NCI-H226 (cell line): ENCODE results near the gene CDHR2.

Experiments used
- DNase-seq: peaks from one replicate; pipeline ENCODE4 v3.0.0-alpha.2; 2015

CDHR2 gene

DNA sequence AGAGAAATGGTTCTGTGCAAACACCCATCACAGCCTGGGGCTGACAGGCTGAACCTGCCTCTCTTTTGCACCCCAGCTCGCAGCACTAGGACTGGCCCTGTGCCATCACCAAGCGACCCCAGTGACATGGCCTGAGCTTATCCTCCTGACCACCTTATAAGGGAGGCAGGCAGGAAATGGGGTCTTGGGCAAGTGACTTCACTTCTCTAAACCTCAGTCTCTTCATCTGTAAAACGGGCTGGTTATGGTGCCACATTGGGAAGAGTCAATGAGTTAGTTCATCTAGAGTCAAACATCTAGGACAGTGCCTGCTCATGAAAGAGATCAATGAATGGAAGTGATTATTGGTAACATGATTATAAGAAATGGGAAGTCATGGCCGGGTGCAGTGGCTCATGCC is 75.0 kb downstream of the CDHR2 start:
- DNase-seq, result no peak

DNA sequence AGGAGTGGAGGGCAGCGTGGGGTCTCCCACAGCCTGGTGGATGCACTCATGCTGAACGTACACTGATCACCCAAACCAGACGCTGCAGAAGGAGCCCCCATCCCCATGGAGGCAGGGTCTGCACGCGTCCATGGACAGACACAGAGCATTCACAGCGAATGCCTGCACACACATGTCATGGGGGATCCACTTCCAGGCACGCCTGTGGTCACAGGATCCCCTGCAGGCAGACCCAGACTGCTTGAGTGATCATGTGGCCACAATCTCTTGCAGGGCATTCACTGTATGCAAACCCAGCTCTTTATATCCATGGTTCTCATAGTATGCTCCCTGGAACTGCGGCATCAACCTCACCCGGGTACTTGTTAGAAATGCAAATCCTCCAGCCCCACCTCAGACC is 75.8 kb downstream of the CDHR2 start:
- DNase-seq, result no peak

DNA sequence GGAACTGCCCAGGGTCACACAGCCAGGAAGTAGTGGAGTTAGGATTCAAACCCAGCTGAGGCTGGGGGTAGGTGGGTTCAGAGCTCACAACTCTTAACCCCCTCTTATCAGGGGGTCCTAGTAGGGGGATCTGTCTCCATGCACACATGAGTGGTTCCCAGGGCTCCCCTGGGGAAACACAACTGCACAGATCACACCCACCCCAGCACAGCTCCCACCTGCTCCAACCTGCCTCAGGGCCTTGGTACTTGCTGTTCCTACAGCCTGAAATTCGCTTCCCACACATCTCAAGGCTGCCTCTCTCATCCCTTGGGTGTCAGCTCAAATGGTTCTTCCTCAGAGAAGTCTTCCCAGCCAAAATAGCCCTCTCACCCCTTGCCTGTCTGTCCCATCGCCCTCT is 76.4 kb downstream of the CDHR2 start:
- DNase-seq, result no peak

DNA sequence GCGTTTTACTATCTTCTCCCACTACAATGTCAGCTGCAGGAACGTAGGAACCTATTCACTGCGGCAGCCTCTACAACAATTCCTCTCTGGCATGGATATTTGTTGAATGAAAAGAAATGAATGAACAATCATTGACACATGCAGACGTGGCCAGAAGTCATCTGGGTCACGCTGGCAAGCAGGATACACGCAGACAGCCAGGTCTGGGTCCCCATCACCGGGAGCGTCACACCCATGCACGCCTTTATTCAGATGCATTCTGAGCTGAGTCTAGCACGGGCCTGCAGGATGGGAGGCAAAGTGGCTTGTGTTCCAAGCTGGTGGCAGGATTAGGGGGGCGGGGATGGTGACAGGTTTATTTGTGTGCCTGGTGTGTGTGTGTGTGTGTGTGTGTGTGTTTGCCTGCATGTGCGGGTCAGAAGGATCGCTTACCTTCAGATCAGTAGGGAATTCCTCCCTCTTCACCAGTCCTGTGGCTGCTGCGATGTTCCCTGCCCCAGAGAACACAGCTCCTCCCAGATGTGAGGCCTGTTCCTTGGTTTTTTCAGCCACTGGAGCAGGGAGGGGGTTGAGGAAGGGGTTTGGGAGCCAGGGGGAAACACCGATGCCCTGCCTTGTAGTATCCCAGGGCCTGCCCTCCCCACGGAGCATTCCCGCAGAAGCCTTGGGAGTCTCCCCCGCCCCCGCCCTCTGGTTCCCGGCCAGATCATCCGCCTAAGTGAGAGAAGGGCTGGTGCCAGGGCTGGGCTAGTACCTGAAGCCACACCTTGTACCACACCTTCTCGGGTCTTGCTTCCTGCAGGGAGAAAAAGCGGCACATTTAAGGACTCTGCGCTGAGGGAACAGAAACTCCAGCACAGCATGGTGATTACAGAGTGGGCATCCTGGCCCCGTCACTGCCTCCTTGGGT is 77.1 kb downstream of the CDHR2 start:
- no peak for DNase-seq

DNA sequence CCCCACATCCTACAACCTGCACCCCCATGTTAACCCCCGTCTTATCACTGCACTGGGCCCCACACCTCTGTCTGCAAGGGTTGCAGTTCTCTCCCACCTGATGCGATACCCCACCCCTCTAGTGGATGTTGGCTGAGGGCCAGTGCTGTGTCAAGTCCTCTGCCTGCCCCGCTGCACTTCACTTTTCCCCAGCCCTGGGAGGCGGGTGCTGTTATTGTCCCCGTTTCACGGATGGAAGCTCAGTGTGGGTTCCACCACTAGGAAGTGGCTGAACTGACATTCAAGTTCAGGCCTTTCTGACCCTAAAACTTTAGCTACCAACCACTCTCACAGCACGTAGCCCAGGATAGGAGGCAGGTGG is 77.7 kb downstream of the CDHR2 start:
- DNase-seq, result no peak

DNA sequence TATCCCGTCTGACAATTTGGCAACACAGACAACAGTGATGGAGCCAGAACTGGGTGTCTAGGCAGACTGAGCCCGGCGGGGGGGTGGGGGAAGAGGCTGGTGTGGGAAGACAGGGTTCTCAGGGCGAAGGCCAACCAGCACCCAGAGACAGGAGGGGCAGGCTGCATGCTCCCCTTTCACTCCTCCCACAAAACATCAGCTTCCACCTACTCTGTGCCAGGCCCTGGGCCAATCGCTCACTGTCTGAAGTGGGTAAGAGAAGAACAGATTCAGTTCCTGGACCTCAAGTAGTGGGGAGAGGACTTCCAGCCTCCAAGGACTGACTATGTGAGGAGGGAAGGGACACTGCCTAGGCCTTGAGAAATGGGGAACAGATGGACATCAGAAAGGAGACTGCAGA is 78.4 kb downstream of the CDHR2 start:
- DNase-seq, result no peak

DNA sequence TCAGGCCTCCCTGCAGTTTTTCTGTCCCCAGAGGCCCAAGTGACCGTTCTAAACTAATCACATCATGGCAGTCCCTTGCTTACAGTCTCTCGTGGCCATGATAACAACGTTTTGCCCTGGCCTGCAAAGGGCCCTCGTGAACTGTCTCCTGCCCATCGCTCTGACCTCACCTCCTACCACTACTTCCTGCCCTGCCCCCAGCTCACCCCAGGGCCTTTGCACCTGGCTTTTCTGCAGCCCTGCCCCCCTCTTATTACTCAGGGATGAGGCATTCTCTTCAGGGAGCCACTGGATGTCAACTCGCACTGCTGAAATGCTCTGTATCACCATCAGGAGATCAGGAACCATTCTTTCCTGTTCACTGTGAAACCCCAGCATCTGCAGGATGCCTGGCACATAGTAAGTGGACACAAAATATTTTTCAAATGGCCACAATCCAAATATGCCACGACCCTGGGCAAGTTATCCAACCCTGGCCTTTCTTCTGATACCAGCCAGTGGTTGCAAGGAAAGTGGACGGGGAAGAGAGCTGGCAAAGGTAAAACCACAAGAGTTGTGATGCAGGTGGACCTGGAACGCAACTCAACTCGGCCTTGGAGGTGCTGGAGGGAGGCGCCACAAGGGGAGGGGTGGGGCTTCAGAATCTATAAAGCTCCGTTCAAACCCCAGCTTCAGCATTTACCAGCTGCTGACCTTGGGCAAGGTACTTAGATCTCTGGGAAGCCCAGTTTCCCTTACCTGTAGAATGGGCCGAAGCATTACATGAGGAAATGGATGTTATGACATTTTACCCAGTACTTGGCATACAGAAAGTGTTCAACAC is 79.5 kb downstream of the CDHR2 start:
- no peak for DNase-seq

DNA sequence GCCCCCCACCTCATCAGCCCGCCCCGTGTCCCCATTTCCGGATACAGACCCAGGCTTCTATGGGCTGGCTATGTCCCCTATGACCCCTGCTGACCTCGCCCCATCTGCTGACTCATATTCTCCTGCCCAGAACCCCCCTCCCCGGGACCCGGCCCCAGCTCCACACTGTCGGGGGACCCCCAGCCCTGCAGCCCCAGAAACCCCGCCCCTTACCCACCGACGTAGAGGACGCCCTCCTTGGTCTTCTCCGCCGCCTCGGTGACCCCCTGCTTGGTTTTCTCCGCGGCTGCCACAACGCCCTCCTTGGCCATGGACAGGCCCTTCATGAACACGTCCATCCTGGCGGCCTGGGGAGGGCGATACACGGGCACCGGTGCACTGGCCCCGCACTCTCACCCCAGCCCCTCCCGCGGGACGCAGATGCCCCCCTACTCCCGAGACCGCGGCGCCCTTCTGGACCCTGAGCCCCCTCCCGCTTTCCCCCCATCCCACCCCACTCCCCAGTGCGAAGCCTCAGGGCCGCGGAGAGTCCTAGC is 80.2 kb downstream of the CDHR2 start:
- DNase-seq, result no peak

DNA sequence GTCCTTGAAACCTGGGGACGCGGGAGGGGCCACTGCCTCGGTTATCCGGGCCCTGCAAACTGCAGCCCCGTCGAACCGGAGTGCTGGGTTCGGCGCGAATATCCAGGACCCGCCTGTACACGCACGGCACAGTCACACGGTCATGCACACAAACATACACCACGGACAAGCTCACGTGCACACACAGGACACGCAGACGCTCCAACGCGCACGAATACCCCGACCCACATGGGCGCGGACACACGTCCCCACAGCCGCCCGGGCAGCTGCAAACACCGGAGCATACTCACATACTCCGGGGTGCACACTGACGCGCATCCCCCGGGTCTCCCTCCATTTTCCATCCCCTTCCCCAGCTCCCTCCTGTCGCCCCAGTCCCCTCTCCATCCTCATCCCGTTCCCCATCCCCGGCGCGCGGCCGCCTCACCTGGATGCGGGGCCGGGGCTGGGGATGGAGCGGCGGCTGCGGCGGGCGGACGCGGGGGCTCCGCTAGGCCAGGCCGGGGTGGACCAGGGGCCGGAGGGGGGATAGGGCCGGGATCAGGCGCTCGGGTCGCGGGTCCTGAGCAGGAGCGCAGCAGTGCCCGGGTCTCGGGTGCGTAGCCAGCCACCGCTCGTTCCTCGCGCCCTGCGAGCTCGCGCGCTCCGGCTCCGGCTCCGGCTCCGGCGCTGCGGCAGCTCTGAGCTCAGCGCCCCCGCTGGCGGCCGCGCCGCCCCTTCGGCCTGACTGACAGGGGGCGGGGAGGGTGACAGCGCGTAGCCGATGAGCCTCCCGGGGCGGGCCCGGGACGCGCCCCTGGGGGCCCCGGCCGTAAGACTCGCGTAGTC is 80.9 kb downstream of the CDHR2 start, which contains the start of the genes EIF4E1B and SNCB:
Gene EIF4E1B, plus strand, starts transcription at position 823 of the 828 bp plus-strand sequence. CDS start 12,113 bp downstream, outside the sequence.
Gene SNCB, minus strand, starts transcription at position 682 of the 828 bp plus-strand sequence. CDS start 880 bp downstream, outside the sequence.
- DNase-seq, result no peak

DNA sequence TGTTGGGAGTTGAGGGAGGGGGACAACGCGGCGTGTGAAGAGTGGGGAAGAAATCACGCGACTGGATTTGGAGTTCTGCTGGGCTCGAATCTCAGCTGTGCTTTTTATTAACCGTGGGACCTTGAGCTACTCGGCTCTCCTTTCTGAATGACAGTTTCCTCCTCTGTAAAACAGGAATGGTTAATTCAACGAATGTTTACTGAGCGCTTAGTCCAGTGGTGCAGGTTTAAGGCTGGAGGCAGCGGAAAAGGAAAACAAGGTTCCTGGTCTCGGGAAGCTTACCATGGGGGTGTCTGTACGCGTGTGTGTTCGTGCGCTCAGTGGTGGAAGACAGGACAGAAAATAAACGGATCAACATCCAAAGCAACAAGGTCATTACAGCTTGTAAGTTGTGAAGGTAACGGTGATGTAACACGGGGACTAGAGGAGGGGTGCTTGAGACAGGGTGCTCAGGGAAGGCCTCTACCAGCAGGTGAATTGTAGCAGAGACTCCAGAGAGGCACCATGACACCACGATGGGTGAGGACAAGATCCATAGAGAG is 81.6 kb downstream of the CDHR2 start:
- no peak for DNase-seq

DNA sequence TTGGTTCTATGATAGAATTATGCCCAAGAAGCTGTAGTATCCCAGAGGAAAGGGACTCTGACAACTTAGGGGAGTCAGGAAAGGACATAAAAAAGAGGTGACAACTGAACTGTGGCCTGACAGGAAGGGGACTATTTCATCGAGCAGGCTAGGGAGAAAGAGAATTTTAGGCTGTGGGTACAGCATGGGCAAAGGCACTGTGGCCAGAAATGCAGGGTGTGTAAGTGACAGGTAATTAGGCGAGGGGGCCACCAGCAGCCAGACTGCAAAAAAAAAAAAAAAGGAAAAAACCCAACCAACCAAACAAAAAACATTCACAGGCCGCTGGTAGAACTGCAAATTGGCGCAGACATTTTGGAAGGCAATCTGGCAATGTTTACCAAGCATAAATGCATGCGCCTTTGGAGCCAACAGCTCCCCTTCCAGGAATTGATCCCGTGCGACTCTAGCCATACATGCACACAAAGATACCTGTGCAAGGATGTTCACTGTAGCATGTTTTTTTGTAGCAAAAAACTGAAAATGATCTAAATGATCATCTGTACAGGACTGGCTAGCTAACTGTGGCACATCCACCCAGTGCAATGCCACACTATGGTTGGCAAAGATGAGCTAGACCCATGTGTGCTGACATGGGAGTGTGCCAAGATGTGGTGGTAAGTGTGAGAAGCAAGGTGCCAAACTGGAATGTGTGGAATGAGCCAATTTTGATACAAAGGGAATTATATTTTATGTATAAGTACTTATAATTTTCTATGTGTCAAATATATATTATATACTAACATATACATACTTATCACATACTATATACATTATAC is 82.5 kb downstream of the CDHR2 start:
- no peak for DNase-seq

DNA sequence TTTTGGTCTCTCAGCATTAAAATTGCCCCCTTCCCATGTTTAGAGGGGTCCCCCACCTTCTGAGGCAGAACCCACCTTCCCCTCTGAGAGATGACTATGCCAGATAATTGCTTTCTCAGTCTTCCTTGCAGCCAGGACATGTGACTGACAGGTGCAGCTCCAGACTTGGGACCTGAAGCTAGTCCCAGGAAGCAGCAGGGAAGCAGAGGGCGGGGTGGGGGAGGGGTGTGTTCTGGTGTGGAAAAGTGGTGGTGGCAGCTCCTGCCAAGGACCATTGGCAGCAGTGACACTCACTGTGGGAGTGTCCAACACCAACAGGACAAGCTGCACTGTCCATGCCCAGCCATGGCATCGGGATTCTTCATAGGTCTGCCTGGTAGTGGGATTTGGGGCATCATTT is 83.6 kb downstream of the CDHR2 start:
- no peak for DNase-seq

DNA sequence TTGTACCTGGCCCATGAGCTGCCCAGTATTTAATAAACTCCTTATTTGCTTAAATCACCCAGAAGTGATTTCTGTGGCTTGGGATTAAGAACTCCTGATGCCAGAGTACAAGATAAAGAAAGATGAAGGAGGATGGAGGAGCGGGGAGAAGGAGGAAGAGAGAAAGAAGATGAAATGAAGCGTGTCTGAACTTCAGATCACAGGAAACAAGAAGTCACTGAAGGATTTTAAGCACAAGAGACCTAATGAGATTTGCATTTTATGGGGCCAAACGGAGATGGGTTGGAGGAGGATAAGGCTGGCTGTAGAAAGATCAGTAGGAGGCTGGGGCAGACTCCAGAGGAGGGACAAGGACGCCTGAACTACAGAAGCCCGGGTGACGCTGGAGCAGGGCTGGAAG is 84.5 kb downstream of the CDHR2 start:
- no peak for DNase-seq

DNA sequence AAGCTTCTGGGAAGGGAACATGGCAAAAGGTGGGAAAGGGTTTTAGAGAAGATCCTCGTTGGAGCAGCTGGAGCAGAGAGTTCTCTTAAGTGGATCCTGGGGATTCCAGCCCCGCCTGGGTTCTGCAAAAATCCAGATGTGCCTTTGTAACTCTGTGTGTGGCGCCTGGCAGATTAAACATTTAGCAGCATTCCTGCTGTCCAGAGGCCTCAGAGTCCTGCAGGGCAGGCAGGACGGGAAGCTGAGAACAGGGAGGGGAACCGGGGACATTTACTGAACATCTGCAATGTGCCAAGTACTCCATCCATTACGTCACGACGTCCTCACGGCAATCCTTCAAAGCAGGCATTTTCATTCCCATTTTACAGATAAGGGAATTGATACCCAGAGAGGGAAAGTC is 87.3 kb downstream of the CDHR2 start:
- no peak for DNase-seq

DNA sequence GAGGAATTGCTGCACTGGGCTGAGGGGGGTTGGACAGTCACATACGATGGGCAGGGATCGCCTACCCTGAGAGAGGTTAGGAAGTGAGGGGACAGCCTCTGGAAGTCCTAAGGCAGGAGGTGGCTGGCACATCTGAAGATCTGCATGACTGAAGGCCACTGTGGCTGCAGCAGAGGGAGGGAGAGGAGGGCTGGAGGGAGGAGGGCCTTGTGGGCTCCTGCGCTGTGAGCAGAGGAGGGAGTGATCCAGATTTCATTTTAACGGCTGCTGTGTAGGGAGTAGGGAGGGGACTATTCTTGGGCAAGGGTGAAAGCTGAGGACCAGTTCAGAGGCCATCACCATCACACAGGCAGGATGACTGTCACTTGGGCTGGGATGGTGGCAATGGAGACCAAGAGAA is 88.4 kb downstream of the CDHR2 start:
- DNase-seq, result no peak

DNA sequence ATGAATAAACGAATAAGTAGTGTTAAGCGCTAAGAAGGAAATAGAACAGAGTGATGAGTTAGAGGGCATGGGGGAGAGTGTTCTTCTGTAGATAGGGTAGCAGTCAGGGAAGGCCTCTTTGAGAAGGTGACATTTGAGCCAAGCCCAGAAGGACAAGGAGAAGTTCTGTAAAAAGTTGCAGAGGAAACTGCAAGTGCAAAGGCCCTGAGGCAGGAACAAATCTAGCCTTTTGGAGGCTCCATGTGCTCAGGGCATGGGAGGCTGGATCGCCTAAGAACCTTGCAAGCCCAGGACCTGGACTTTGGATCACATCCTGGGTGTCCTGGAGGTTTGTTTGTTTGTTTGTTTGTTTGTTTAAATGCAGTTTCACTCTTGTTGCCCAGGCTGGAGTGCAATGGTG is 89.3 kb downstream of the CDHR2 start:
- no peak for DNase-seq

DNA sequence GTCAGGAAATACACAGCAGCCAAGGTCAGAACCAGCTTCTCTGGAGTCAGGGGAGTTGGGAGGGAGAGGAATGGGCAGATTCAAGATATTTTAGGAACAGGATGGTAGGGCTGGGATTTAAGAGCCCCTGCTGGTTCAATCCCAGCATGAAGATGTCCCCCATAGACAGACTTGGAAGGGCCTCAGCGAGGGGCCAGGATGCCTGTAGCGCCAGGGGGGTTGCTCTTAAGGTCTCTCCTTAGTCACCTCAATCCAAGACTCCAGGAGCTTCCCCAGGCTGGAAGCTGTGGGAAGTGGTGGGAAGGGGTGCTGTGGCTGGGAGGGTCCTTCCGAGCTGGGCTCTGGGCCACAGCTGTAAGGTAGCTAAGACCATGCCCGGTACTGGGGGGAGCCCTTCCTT is 90.1 kb downstream of the CDHR2 start:
- no peak for DNase-seq

DNA sequence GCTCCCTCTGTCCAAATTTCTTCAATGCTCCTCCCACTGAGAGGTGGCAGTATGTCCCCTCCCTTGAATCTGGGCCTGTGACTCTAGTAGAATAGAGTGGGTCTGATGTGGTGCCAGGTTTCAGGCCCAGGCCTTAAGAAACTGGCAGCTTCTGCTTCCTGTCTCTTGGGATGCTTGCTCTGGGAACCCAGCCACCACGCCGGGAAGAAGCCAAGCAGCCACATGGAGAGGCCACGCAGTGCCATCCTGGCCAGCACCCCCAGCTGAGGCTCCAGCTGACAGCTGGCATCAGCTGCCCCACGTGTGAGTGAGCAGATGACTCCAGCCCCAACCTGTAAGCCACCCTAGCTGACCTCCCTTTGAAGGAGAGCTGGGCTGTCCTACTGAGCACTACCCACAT is 90.8 kb downstream of the CDHR2 start:
- no peak for DNase-seq

DNA sequence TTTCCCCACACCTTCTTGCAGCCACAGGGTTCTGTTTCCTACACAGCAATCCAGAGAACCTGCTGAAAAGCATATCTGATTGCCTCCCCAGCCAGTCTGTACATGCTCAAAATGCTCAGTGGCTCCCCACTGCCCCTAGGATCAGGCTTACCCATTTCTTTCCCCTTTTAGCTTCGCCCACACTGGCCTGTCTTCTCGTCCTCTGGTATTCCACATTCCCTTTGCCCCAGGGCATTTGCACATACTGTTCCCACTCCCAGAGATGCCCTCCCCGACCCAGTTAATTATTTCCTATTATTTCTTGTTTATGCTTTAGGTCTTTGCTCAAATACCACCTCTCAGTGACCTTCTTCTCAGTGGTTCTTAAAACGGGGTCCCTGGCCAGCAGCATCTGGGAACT is 91.5 kb downstream of the CDHR2 start:
- no peak for DNase-seq

DNA sequence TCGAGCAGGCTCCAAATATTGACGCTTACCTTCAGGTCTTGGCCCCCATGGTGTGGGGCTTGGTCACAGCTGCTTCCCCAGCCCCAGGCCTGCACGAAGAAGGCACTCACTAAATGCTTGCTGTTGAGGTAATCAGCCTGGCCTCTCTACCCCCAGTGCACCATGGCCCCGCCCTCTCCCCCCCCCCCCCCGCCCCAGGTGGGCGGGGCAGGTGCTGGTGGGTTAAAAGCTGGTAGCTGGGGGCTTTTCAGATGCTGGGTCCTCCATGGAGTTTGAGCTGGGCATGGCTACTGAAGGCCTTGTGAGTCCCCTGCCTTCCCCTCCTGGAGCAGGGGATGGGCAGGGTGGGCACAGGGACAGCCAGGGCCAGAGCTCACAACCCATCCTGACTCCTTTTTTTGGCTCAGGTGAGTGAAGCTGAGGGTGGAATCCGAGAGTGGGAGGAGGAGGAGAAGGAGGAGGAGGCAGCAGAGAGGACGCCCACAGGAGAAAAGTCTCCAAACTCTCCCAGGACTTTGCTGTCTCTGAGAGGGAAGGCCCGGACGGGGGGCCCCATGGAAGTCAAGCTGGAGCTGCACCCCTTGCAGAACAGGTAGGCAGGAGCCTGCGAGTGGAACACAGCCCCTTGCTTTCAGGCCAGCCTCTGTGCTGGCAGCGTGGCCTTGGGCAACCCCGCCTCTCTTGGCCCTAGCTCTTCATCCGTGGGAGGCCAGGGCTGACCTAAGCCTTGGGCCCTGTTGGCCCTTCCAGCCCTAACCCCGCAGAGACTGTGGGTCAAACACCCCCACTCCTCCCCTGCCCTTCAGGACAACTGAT is 93.7 kb downstream of the CDHR2 start:
- DNase-seq, result no peak
